Adrenal gland (tissue), 5 donors: ENCODE results near the gene BCAS3.

Source experiments
- CTCF ChIP-seq, 6 experiments: fragments of 450-650 bp in 4 of 6; fragments of 200-600 bp in 2 of 6; sonication (generic) in 1 of 6; IDR thresholded peaks; 1 replicate in 5 of 6; 2 replicates in 1 of 6; pipeline versions ENCODE4 v1.5.1 to v1.8.0; 2016 to 2021; ENCODE audit warnings: antibody characterized with exemption in 6 of 6, mild to moderate bottlenecking in 2 of 6, moderate library complexity in 1 of 6
- POLR2A ChIP-seq, 2 donors: fragments of 450-650 bp; IDR thresholded peaks; one replicate each; pipeline ENCODE4 v1.6.1; 2017; ENCODE audit warnings: antibody characterized with exemption in 2 of 2, mild to moderate bottlenecking in 2 of 2, moderate library complexity in 1 of 2
- donor health status: DM: no; HTN: no; CAD: no.

GRCh38 chr17:61317779-61318178 lies 640.1 kb downstream of the BCAS3 start:
- TF ChIP-seq CTCF (IDR thresholded peaks at IDR 0.05), result no peak
- no peak for TF ChIP-seq POLR2A (IDR thresholded peaks at IDR 0.05)
